ENCODE measurements around the gene DIO3.
"Not testable (repeated sequence)": the region's sequence is repeated elsewhere in the genome, so short reads cannot be mapped to it uniquely, and the experiment has no call there.

The DIO3 gene

DNA sequence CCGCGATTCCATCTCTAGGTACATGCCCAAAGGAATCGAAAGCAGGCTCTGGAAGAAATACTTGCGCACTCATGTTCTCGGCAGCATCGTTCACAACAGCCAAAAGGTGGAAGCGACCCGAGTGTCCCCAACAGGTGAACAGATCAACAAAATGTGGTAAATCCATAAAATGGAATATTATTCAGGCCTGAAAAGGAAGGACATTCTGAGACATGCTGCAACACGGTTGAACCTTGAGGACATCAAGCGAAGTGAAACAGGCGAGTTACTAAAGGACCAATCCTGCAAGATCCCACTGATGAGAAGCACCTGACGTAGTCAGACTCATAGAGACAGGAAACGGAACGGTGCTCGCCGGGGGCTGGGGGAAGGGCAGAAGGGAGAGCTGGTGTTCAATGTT lies 17.5 kb upstream of the DIO3 start:
- no peak for DNase-seq

DNA sequence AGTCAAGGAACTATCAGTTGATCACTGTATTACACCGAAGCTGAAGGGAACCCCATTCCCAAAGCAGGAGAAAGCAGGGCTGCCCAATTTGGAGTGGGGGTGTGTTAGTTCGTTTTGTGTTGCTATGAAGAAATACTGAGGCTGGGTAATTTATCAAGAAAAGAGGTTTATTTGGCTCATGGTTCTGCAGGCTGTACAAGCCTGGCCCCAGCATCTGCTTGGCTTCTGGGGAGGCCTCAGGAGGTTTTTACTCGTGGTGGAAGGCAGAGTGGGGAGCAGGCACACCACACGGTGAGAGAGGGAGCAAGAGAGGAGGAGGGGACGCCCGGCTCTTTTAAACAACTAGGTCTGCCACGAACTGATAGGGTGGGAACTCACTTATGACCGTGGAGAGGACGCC lies 16.7 kb upstream of the DIO3 start:
- DNase-seq, result no peak

DNA sequence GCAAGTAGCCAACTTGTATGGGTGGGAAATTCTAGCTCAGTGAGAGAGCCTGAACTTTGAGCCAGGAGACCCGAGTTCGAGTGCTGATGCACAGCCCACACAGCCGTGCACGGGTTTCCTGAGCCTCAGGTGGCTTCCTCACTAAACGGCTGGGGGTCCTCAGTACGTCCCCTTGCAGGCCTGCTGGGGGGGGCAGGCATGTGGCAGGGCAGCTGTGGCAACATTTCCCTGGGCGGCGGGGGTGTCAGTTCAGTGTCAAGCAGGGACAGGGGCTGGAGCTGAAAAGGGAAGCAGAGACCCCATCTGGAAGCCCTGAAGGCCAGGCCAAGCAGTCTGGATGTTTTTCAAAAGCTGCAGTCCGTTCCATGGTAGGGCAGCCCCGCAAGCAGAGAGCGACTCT lies 14.6 kb upstream of the DIO3 start:
- DNase-seq, result no peak

DNA sequence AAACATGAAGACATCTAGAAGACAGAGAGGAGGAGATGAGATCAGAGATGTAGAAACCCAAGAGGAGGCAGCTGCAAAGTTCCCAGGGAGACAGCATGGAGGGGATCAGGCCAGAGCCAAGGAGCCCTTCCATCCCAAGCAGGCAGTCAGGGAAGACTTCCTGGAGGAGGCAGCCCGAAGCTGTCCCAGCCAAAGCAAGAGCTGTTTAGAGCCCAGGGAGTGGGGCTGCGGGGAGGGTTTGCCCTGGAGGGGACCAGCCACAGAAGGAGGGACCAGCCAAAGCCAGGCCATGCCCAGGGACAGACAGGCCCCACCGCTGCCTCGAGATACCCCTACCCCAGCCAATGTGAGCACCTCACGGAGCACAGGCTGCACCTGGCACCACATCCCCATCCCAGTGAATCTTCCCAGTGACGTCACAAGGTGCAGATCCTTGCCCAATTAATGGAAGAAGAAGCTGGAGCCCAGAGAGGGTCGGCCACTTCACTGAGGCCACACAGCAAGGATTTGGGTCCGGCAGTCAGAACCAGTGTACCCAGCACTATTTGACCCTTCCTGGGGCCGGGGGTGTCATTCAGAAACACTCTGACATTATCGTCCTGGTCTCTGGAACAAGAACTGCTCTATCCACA lies 14.1 kb upstream of the DIO3 start:
- DNase-seq, result no peak

DNA sequence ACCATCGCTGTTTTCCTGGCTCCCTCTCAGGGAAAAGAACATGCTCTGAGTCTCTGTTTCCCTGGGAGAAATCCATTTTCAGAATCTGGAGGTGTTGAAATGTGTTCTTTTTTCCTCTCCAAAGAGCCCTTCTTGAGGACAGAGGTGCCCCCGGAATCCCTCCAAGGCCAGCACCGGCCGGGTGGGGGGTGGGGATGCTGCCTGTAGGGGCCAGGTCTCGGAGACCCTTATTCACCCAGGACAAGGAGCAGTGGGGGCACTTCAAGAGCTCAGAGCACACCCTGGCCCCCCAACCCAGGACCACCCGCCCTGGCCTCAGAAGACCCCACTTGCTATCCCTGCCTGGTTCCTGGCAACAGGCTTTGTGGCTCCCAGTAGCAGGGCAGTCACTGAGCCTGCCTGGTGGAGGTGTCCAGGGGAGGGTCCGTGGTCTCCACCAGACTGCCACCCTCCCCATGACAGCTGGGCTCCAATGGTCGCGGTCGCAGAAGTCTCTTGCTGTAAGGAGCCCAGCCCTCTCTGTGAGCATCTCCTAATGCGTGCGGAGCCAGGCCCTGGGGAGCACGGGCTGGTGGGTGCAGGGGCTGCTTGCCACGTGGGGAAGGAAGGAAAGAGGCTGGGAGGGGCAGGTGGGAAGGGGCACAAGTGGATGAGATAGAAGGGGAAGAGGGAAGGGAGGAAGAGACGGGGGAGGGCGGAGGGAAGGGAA lies 13.2 kb upstream of the DIO3 start:
- no peak for DNase-seq

DNA sequence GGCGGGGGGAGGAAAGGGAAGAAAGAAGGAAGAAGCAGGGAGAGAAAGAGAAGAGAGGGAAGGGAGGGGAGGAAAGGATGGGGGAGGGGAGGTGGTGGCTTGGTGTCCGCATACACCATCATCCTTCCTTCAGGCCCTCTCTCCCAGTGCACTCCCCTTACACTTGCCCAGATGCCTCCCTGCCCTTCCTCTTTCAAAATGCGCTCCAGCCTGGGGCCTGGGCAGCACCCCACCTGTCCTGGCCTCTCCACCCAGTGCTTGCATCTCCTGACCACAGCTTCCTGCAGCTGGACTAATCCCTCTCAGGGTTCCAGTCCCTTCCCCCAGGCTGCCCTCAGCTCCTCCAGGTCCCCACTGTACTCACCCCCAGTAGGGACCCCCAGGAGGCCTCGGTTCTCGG lies 12.6 kb upstream of the DIO3 start:
- no peak for DNase-seq

DNA sequence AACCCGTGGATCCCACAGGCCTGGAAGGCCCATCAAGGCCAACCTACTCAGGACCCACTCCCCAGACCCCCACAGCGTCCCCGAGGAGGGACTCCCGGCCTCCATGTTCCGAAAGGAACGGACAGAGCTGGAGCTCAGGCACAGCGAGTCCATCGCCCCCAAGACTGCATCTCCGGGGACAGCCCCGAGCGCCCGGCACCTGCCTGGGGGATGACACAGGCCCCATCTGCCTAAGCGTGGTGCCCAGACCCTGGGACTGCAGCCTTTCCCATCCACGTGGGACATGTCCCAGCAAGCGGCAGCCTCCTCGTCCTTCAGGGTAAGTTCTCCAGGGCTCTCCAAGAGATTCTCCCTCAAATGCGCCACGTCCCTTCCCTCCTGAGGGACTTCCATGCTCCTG lies 12.1 kb upstream of the DIO3 start:
- DNase-seq, result no peak

DNA sequence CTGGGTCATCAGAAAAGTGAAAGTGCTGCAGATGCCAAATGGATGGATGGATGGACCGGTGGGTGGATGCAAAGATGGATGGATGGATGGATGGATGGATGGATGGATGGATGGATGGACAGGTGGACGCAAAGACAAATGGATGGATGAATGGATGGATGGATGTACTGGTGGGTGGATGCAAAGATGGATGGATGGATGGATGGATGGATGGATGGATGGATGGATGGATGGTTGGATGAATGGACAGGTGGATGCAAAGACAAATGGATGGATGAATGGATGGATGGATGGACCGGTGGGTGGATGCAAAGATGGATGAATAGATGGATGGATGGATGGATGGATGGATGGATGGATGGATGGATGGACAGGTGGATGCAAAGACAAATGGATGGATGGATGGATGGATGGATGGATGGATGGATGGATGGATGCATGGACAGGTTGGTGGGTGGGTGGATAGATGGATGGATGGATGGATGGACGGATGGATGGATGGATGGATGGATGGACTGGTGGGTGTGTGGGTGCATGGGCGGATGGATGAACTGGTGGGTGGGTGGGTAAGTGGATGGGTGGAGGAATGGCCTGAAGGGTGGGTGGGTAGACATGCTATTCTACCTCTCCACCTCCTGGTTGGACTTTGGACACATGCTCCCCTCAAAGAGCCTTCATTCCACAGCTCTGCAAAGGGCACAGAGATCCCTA lies 10.9 kb upstream of the DIO3 start:
- DNase-seq, result not testable (repeated sequence)

DNA sequence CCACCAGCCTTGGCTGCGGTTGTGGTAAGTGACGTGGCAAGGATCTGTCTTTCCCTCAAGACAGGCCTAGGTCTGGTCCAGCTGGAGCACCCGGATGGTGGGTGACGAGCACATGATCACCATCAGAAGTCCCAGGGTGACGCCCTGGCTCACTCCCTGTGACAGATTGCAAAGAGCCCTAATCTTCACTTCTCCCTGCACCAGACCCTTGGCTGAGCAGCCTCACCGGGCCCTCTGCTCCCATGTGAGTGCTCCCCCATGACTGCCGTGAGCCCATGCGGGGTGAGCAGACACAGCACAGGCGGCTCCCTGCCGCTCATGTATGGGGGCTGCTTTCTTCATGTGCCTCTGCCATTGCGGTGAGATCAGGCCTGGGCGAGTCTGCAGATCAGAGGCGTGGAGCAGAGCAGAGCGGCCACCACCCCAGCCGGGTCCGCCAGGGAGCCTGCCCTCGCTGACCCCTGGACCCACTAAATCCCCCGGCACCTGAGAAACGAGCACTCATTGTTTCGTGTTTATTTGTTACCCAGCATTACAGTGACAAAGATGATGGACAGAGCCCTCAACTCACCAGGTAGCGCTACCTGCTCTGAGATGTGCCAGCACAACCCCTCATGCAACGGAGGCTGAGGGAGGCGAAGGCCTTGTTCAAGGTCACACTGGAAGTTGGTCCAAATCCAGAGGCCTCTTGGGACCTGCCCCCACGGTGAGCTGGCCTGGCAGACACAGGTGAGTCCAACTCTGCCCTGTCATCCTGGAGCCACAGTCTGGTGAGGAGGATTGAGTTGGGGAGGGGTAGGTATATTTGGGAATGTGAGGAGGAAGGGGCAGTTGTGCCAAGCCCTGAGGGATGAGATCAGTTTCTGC lies 9.3 kb upstream of the DIO3 start:
- no peak for DNase-seq

DNA sequence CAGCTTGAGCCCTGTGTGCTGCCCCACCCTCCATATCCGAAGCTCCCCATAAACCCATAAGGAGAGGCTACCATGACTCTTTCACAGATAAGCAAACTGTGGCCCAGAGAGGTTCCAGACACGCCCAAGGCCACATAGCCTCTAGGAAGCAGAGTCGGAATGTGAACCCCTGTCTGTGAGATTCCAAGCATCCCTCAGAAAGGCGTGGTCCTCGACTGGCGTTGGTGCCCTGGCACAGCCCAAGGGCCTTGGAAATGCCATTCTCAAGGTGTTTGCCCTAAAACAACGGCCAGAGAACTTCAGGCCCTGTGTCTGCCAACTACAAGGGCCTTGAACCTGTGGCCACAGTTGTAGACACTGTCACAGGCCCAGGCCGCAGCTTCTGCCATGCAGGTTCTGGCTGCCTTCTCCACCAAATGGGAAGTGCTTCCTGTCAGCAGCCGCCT lies 8.5 kb upstream of the DIO3 start:
- DNase-seq, result no peak

DNA sequence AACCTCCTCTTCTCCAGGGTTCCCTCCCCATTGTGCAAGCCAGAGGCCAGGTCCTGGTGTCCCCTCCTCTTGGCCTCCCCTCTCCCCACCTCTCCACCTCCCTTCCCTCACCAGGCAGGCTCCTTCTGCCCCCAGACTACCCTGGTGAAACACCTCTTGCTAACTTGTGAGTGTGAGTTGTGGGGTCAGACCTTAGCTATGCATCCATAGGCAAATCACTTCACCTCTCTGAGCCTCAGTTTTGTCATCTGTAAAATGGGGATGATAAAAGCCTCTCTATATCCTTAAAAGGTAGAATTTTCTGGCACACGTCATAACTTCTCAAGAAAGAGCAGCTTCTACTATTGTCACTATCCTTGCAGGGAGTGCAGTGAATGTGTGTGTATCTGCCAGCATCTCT lies 7.9 kb upstream of the DIO3 start:
- DNase-seq, result no peak

DNA sequence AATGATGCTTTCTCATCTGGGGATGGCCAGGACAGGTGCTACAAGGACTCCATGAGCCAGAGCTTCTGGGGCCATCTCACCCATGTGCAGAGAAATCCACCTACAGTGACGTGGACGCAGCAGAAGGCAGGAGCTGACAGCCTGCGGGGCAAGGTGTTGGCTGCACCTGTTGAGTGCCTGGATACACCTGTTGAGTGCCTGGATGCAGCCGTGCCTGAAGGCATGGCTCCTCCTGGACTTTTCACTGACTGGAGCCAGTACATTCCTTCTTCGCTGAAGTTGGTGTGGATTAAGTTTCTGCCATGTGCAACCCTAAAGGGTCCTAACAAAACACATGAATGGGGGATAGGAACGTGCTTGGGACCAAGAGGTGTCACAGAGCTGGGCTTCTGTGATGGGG lies 7.4 kb upstream of the DIO3 start:
- DNase-seq, result no peak

DNA sequence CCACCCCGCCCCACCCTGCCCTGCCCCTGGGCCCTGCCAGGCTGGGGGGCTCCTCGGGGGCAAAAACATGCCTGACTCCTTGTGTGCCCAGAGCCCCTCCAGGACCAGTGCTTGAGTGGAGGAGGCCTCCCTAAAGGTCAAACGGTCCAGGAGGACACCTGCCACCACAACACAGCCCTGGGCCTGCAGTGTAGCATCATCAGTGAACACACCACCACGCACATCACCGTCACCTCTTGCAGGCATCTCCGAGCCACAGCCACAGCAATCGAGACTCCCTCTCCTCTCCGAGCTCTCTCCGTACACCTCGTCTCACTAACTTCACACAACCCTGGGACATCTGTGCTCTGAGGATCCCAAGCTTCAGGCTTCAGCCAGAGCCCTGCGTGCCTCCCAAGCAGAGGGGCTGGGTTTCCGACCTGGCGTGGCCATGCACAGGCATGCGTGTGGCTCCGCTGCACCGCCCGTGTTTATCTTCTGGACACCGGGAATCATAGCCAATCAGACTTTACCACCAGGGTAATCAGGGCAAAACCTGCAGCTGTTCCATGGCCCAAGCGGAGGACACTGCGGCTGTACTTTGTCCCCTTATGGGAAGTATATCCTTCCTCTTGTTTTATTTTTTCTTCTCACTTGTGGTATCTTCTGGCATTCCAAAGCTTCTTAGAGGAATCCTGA lies 6.2 kb upstream of the DIO3 start:
- no peak for DNase-seq

DNA sequence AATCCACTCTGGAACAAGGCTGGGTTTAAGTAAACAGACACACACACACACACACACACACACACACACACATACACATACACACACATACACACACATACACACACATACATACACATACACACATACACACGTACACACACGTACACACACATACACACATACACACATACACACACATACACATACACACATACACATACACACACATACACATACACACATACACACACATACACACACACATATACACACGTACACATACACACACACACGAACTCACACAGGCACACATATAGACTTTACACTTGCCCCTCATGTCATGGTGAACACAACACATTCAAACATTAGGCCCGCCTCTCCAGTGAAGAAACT lies 5.6 kb upstream of the DIO3 start:
- DNase-seq, result not testable (repeated sequence)

DNA sequence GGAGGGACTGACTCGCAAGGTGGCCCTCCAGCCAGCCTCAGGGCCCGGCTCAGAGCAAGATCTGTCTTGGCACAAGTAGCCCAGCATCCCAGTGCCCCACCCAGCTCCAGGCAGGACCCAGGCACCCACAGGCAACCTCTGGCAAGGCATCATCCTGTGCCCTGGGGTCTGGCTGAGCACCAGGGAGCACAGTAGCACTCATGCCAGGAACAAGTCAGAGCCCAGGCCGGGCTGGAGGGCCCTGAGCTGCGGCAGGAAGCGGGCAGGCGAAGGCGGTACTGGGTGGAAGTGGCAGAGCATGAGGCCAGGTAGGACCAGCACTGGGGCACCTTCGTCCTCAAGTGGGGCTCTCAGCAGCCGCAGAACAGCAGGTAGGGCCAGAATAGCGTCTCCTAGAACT lies 5.2 kb upstream of the DIO3 start:
- no peak for DNase-seq

DNA sequence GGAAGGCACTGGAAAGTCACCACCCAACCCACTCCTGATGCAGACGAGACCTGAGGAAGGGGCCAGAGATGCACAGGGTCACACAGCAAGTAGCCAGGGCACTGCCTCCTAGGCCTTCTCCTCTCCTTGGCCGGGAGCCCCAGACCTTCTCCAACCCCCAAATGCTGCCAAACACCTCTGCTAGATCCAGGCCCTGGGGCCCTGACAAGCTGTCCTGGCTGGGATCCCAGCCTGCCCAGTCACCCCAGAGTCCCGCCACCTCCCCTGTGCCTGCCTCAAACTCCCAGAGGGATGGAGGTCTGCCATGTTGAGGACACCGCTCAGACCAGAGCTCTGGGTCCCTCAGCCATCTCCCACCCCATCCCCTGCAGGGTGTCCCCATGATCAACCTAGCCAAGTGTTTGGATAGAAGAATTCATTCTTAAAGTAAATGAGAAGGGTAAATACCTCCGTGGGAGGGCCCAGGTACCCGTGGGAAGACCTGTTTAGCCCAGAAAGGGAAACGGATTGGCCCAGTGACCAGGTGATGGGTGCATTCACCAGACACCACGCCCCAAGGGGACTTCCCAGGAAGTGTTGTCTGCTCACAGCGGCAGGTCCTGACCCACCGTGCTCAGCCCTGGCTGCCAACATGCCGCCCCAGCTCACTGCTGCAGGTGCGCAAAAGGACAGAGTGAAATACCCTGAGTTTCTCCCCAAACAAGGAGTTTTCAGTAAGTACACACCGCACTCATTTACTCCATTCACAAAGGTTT lies 4.6 kb upstream of the DIO3 start:
- DNase-seq, result no peak

DNA sequence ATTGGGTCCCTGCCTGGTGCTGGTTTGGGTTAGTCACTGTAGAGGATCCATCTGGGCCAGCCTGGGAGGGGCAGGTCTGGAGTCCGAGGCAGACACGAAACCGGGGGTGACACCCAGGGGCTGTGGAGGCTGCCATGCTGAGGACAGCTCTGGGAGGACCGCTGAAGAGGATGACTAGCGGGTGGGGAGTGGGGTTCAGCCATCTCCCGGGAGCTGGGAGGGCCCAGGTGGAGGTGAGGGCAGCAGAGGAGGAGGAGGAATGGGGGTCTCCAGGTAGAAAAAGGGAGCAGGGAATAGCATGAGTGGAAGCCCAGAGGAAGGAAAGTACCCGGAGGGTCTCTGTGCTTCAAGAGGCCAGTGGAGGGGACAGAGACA lies 4.0 kb upstream of the DIO3 start:
- DNase-seq, result no peak

DNA sequence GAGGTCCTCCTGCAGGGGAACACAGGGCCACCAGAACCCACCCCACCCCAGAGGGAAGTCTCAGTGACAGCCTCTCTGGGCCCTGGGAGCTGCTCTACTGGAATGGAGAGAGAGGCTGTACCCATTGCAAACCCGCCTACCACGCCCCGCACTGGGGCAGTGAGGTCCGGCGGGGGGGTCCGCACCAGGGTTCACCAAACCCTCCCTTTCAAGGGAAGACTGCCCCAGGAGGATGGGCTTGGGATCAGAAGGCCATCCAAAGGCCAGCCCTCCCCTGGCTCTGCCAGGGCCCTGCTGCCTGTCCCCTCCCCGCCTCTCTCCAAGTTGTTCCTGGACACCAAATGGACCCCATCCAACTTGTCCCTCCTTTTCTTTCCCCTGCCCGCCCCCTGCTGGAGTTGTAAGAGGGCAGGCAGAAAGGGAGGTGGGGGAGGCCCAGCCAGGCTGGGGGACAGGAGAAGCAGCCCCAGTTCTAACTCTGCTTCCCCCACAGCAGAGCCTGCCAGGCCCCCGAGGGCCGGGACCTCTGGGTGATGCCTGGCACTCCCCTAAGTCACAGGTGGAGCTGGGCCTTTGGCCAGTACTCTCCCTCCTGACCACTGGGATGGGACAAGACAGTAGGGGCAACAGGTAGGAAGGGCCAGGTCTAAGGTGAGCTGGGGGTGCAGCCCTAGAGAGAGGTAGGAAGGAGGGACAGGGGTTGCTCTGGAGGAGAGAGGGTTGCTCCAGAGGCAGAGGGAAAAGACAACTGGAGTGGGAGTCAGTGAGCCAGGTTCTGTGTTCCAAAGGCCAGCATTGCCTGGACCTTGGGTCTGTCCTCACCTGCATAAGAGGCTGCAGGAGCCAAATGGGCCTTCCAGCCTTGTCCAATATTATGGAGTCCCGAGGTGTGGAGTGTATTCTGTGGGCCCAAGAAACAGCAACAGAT lies 3.2 kb upstream of the DIO3 start:
- no peak for DNase-seq

DNA sequence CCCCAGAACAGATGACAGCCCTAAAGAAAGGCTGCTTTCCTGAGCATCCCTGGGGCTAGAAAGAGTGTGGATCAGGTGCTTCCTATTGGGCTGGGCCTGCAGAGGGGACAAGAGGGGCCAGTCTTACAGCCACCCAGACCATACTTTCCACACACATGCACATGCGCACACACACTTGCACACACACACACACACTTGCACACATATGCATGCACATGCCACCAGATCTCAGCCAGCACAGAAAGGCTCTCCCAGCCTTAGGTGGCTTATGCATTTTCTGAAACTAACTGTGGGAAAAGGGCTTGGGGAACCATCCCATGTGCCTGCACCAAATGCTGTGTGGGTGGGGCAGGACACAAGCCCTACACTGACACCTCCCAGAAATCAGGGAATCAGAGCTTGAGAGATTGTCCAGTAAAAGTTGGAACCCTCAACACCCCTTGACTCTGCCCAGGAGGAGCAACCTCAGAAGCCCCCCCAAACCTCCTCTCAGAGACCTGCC lies 2.5 kb upstream of the DIO3 start:
- no peak for DNase-seq

DNA sequence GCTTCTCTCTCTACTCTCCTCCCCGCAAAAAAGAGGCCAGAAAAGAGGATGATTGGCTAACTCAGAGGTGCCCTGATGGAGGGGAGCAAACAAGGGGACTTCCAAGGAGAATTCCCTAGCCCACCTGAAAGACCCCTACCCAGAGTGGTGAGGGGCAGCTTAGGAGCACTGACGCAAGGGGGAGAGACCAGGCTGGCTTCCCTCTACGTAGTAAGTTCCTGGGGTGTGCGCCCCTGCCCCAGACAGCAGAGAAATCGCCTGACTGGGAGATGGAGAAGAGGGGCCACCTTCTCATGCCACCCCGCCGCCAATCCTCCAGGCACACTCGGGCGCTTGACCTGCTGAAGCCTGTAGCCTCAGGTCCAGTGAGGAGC lies 2.1 kb upstream of the DIO3 start:
- no peak for DNase-seq
